Measurements from ENCODE around the gene MTNR1B.
A peak's percentile ranks its signal among the peaks of the same experiment; 100 is the strongest.

Gene MTNR1B

DNA sequence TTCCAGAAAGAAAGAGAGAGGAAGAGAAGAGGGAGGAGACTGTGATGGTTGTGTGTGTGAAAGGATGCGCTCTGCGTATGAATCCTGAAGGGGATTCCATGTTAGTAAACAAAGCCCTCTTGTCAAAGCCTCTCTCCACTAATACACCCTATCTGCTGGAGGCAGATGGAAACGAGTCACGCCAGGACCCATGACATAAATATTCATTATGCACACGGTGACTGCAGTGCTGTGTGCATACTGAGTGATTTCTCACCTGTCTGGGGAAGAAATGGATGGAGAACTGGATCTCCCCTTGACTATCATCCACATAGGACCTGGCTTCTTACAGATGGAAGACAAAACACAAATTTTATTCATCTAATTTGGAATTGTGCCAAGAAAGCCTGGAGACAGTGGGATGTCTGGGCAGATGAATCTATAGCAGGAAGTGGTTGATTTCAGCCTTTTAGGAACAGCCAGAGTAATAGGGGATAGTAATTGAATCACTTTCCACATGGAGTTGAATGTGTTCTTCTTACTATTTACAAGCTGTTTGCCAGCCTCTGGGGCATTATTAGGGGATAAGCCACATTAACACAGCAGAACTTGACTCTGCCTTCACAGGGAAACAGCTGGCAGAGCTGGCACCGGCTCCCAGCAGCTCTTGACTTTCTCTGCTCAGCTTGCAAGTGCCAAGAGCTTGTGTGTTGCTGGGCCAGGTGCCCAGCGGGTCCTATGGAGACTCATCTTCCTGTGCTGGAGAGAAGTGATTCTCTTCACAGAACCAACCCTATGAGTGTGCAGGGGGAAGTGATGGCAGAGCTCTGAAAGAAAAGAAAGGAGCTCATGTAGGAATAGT is 9.0 kb downstream of the MTNR1B start:
- H3K4me1 ChIP-seq (ENCODE audit: control insufficient read depth, insufficient read depth, low read length): peaks cover 19% of the 10 kb centered on the region
- peak overlapping the region; percentile 18 for H3K4me3 ChIP-seq (ENCODE audit: low read length)
- H3K27me3 ChIP-seq (ENCODE audit: control insufficient read depth, insufficient read depth, low read length): no peaks in the 10 kb centered on the region
- H3K36me3 ChIP-seq (ENCODE audit: insufficient read depth, low read length): no peaks in the 10 kb centered on the region
- no peak overlapping the region for H3K9ac ChIP-seq (ENCODE audit: low read depth, low read length)
- H3K9me3 ChIP-seq (replicated peaks; ENCODE audit: low read length): no peaks in the 10 kb centered on the region
- peak overlapping the region; percentile 55 for H3K4me2 ChIP-seq (ENCODE audit: low read length)

DNA sequence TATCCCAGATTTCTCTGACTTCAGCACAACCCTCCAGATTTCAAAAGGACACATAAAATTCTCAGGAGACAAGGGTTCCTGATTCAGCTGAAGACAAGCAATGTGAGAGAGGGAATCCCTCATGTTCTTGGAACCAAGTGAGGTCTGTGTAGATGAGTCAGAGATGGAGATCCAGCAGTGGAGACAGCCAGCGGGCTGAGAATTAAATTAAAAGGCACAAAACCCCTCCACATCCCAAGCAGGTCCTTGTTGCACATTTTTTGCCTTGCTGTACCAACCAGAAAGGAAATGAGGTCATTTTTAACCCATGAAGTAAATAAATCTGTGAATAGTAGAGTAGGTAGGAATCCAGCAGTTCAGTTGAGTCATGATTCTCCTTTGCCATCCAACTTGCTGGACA is 9.7 kb downstream of the MTNR1B start:
- Histone ChIP-seq H3K36me3 (ENCODE audit: insufficient read depth, low read length) (no peaks in the 10 kb centered on the region), H3K4me3 (ENCODE audit: low read length) (peak overlapping the region; percentile 18), H3K9me3 (replicated peaks; ENCODE audit: low read length) (no peaks in the 10 kb centered on the region), H3K4me1 (ENCODE audit: control insufficient read depth, insufficient read depth, low read length) (peaks cover 19% of the 10 kb centered on the region), H3K27me3 (ENCODE audit: control insufficient read depth, insufficient read depth, low read length) (no peaks in the 10 kb centered on the region), H3K9ac (ENCODE audit: low read depth, low read length) (no peak overlapping the region), H3K4me2 (ENCODE audit: low read length) (peak overlapping the region; percentile 55)

DNA sequence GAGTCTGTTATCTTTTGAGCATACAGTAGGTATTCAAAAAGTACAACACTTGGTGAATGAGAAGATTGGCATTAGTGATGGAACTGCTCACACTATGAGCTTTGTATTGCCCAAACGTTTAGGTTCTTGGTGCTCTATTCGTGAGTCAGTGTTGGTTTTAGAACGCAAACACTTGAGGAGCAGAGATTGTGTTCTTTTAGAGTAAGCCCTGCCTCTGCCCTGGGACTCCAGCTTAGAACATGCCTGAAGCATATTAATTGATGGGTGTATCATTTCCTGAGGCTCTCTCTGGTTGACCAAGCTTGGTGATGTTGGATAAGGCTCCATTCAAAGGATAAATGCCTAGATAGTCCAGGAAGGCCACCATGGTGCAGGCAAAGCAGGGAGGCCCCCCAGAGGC is 10.9 kb downstream of the MTNR1B start:
- no peak overlapping the region for H3K4me2 ChIP-seq (ENCODE audit: low read length)
- no peaks in the 10 kb centered on the region for H3K36me3 ChIP-seq (ENCODE audit: insufficient read depth, low read length)
- no peak overlapping the region for H3K4me3 ChIP-seq (ENCODE audit: low read length)
- peaks cover 19% of the 10 kb centered on the region for H3K4me1 ChIP-seq (ENCODE audit: control insufficient read depth, insufficient read depth, low read length)
- no peaks in the 10 kb centered on the region for H3K9me3 ChIP-seq (replicated peaks; ENCODE audit: low read length)
- no peaks in the 10 kb centered on the region for H3K27me3 ChIP-seq (ENCODE audit: control insufficient read depth, insufficient read depth, low read length)
- H3K9ac ChIP-seq (ENCODE audit: low read depth, low read length): no peak overlapping the region

DNA sequence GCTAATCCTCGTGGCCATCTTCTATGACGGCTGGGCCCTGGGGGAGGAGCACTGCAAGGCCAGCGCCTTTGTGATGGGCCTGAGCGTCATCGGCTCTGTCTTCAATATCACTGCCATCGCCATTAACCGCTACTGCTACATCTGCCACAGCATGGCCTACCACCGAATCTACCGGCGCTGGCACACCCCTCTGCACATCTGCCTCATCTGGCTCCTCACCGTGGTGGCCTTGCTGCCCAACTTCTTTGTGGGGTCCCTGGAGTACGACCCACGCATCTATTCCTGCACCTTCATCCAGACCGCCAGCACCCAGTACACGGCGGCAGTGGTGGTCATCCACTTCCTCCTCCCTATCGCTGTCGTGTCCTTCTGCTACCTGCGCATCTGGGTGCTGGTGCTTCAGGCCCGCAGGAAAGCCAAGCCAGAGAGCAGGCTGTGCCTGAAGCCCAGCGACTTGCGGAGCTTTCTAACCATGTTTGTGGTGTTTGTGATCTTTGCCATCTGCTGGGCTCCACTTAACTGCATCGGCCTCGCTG is 12.1 kb downstream of the MTNR1B start:
- H3K4me3 ChIP-seq (ENCODE audit: low read length): no peak overlapping the region
- no peaks in the 10 kb centered on the region for H3K27me3 ChIP-seq (ENCODE audit: control insufficient read depth, insufficient read depth, low read length)
- no peaks in the 10 kb centered on the region for H3K9me3 ChIP-seq (replicated peaks; ENCODE audit: low read length)
- H3K36me3 ChIP-seq (ENCODE audit: insufficient read depth, low read length): no peaks in the 10 kb centered on the region
- H3K9ac ChIP-seq (ENCODE audit: low read depth, low read length): no peak overlapping the region
- H3K4me1 ChIP-seq (ENCODE audit: control insufficient read depth, insufficient read depth, low read length): peaks cover 19% of the 10 kb centered on the region
- H3K4me2 ChIP-seq (ENCODE audit: low read length): no peak overlapping the region

DNA sequence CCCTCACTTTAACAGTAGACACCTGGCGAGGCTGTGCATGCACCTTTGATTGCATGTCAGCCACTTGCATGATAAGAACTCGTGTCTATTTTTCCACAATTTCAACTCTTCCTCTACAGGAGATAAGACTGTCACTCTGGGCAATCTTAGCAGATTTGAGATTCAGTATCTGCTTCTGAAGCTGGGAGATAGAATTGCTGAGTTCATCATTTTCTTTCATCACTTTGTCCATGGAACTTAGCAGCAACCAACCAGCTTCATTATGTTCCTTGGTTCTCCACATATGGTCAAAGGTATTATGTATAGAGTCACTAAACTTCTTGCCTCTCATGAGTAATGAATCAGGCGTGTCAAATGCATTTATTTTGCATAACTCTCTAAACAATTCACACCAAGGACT is 17.1 kb downstream of the MTNR1B start:
- Histone ChIP-seq H3K9ac (ENCODE audit: low read depth, low read length) (no peak overlapping the region), H3K4me2 (ENCODE audit: low read length) (no peak overlapping the region), H3K9me3 (replicated peaks; ENCODE audit: low read length) (no peaks in the 10 kb centered on the region), H3K4me3 (ENCODE audit: low read length) (no peak overlapping the region), H3K27me3 (ENCODE audit: control insufficient read depth, insufficient read depth, low read length) (no peaks in the 10 kb centered on the region), H3K36me3 (ENCODE audit: insufficient read depth, low read length) (no peaks in the 10 kb centered on the region), H3K4me1 (ENCODE audit: control insufficient read depth, insufficient read depth, low read length) (no peaks in the 10 kb centered on the region)

DNA sequence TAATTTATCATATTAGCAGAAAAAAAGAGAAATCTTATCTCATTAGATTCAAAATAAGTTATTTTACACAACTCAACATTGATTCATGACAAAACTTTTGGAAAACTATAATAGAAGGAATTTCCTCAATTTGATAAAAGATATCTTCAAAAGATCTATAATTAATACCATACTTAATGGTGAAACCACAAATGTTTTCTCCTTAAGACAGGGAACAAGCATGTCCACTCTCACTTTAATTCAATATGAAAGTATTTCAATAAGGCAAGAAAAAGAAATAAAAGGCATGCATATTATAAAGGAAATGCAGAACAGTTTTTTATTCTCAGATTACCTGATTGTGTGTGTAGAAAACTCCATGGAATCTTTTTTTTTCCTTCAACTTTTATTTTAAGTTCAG is 23.6 kb downstream of the MTNR1B start:
- Histone ChIP-seq H3K9me3 (replicated peaks; ENCODE audit: low read length) (no peaks in the 10 kb centered on the region), H3K27me3 (ENCODE audit: control insufficient read depth, insufficient read depth, low read length) (no peaks in the 10 kb centered on the region), H3K4me3 (ENCODE audit: low read length) (no peak overlapping the region), H3K36me3 (ENCODE audit: insufficient read depth, low read length) (no peaks in the 10 kb centered on the region), H3K4me2 (ENCODE audit: low read length) (no peak overlapping the region), H3K9ac (ENCODE audit: low read depth, low read length) (no peak overlapping the region), H3K4me1 (ENCODE audit: control insufficient read depth, insufficient read depth, low read length) (no peaks in the 10 kb centered on the region)

DNA sequence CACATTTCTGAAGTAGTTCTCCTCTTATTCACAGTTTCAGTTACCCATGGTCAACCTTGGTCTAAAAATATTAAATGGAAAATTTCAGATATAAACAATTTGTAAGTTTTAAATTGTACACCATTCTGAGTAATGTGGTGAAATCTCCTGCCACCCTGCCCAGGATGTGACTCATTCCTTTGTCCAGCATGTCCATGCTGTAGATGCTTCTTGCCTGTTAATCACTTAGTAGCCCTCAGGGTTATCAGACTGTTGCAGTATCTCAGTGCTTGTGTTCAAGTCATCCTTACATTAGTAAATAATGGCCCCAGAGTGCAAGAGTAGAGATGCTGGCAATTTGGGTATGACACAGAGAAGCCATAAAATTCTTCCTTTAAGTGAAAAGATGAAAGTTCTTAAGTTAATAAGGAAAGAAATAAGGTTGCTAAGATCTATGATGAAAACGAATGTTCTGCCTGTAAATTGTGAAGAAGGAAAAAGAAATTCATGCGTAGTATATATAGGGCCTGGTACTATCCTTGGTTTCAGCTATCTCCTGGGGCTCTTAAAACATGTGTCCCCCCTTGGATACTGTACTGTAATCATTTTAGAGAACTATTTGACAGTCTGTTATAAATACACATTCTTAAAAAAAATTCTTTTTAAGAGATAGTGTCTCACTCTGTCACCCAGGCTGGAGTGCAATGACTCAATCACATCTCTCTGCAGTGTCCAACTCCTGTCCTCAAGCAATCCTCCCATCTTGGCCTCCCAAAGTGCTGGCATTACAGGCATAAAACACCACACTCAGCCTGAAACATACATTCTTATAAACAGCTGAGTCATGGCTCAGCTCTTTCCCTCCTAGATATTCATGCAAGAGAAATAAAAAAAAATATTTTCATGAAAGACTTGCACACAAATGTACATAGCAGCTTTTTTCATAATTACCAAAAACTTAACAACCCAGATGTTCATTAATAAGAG is 31.3 kb downstream of the MTNR1B start:
- no peaks in the 10 kb centered on the region for H3K27me3 ChIP-seq (ENCODE audit: control insufficient read depth, insufficient read depth, low read length)
- H3K4me3 ChIP-seq (ENCODE audit: low read length): no peak overlapping the region
- H3K36me3 ChIP-seq (ENCODE audit: insufficient read depth, low read length): no peaks in the 10 kb centered on the region
- H3K9me3 ChIP-seq (replicated peaks; ENCODE audit: low read length): no peaks in the 10 kb centered on the region
- H3K4me2 ChIP-seq (ENCODE audit: low read length): peak overlapping the region; percentile 44
- H3K4me1 ChIP-seq (ENCODE audit: control insufficient read depth, insufficient read depth, low read length): peaks cover 27% of the 10 kb centered on the region
- peak overlapping the region; percentile 52 for H3K9ac ChIP-seq (ENCODE audit: low read depth, low read length)

DNA sequence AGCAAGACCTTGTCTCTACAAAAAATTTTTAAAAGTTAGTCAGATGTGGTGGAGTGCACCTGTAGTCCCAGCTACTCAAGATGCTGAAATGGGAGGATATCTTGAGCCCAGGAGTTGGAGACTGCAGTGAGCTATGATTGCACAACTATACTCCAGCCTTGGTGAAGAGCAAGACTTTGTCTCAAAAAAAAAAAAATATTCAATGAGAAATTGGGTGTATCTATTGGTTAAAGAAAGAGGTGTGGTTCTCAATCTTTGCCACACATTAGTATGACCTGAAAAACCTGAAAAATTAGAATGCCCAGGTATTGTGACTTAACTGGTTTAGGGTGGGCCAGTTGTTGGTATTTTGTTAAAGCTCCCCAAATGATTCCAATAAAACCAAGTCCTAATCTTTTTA is 32.4 kb downstream of the MTNR1B start:
- no peaks in the 10 kb centered on the region for H3K9me3 ChIP-seq (replicated peaks; ENCODE audit: low read length)
- no peak overlapping the region for H3K4me2 ChIP-seq (ENCODE audit: low read length)
- H3K36me3 ChIP-seq (ENCODE audit: insufficient read depth, low read length): no peaks in the 10 kb centered on the region
- no peak overlapping the region for H3K9ac ChIP-seq (ENCODE audit: low read depth, low read length)
- no peak overlapping the region for H3K4me3 ChIP-seq (ENCODE audit: low read length)
- H3K27me3 ChIP-seq (ENCODE audit: control insufficient read depth, insufficient read depth, low read length): no peaks in the 10 kb centered on the region
- H3K4me1 ChIP-seq (ENCODE audit: control insufficient read depth, insufficient read depth, low read length): peaks cover 27% of the 10 kb centered on the region

DNA sequence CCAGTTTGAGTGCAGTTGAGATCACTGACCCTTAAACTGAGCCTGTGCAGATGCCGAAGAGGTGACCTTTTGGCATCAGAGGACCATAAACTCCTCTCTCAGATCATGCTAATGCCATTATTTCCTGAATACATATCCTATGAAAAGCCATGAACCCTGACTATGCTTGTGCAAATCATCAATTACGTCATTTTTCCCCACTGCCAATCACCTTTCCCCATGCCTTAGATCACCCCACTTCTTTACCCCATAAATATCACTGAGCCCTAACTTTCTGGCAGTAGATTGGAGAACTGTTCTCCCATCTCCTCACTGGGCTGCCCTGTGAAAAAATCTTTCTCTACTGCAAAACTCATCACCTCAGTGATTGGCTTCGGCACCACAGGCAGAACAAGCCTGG is 32.9 kb downstream of the MTNR1B start:
- no peaks in the 10 kb centered on the region for H3K9me3 ChIP-seq (replicated peaks; ENCODE audit: low read length)
- no peaks in the 10 kb centered on the region for H3K27me3 ChIP-seq (ENCODE audit: control insufficient read depth, insufficient read depth, low read length)
- H3K36me3 ChIP-seq (ENCODE audit: insufficient read depth, low read length): no peaks in the 10 kb centered on the region
- peaks cover 27% of the 10 kb centered on the region for H3K4me1 ChIP-seq (ENCODE audit: control insufficient read depth, insufficient read depth, low read length)
- H3K4me3 ChIP-seq (ENCODE audit: low read length): no peak overlapping the region
- no peak overlapping the region for H3K9ac ChIP-seq (ENCODE audit: low read depth, low read length)
- H3K4me2 ChIP-seq (ENCODE audit: low read length): no peak overlapping the region

DNA sequence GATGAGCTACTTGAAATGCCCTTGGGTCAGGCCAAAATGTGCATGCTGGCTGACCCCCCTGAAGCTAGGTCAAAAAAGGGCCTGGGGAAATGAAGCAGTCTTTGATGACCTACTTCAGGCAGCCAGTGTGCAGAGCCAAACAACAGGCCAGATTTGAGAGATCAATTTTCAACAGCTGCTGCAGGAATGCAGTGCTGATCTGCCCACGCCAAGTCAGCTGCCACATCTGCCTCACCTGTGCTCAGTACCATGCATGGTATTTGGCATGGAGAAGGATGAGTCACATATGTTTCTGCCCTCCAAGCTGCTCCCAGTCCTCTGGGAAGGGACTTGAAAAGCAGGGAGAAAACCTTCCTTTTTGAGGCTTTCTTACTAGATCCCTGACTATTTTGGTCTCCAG is 35.8 kb downstream of the MTNR1B start:
- H3K9ac ChIP-seq (ENCODE audit: low read depth, low read length): peak overlapping the region; percentile 40
- peak overlapping the region; percentile 0 for H3K4me2 ChIP-seq (ENCODE audit: low read length)

DNA sequence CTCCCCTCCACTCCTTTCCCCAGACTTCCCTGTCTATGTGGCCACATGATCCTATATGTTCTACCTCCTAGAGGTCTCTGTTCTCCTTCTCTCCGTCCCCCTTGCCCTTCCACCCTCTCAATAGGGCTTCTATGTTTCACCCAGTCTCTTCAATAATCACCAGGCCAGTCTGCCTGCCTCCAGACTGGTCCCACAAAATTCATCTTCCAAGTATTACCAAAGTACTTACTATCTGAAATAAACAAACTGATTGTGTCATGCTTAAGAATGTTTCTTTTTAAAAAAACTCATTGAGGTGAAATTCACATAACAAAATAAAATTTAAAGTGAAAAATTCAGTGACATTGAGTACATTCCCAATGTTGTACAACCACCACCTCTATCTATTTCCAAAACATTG is 44.2 kb downstream of the MTNR1B start:
- no peaks in the 10 kb centered on the region for H3K36me3 ChIP-seq (ENCODE audit: insufficient read depth, low read length)
- H3K4me2 ChIP-seq (ENCODE audit: low read length): no peak overlapping the region
- H3K9me3 ChIP-seq (replicated peaks; ENCODE audit: low read length): no peaks in the 10 kb centered on the region
- H3K9ac ChIP-seq (ENCODE audit: low read depth, low read length): no peak overlapping the region
- peaks cover 8% of the 10 kb centered on the region for H3K4me1 ChIP-seq (ENCODE audit: control insufficient read depth, insufficient read depth, low read length)
- no peaks in the 10 kb centered on the region for H3K27me3 ChIP-seq (ENCODE audit: control insufficient read depth, insufficient read depth, low read length)
- no peak overlapping the region for H3K4me3 ChIP-seq (ENCODE audit: low read length)

More for the DNA sequence above, 35.8 kb downstream of the MTNR1B start:
- Histone ChIP-seq H3K4me3 (ENCODE audit: low read length) (no peak overlapping the region), H3K36me3 (ENCODE audit: insufficient read depth, low read length) (no peaks in the 10 kb centered on the region), H3K27me3 (ENCODE audit: control insufficient read depth, insufficient read depth, low read length) (no peaks in the 10 kb centered on the region), H3K9me3 (replicated peaks; ENCODE audit: low read length) (no peaks in the 10 kb centered on the region), H3K4me1 (ENCODE audit: control insufficient read depth, insufficient read depth, low read length) (peaks cover 23% of the 10 kb centered on the region)

Data from skeletal muscle satellite cell (primary cell).